CD14-positive monocyte (primary cell): ENCODE data around the gene RBSN. TPM values are rescaled to one million over a fixed set of nuclear protein-coding genes. Genes with fewer than 3 reads are reported as not detected.

ENCODE experiments used
- DNase-seq, 3 donors: peaks; one replicate each; pipeline ENCODE4 v3.0.0-alpha.2; 2011 to 2022
- H2AFZ ChIP-seq: 2 replicates; pipeline ENCODE4 v1.6.0; 2012; ENCODE audit warnings: mild to moderate bottlenecking, low read depth, low read length, inconsistent platforms; ENCODE audit not compliant: insufficient read depth, poor library complexity, severe bottlenecking
- H3K27ac ChIP-seq, 2 donors: 1 replicate in 1 of 2; 2 replicates in 1 of 2; pipeline ENCODE4 v1.5.1; 2012 to 2013; ENCODE audit warnings: low read length in 2 of 2, control low read depth in 1 of 2, inconsistent platforms in 1 of 2, low read depth in 1 of 2, mild to moderate bottlenecking in 1 of 2
- H3K27me3 ChIP-seq, 2 donors: one replicate each; pipeline versions ENCODE4 v1.6.0 to v1.6.1; 2011 to 2013; ENCODE audit warnings: low read length in 2 of 2; ENCODE audit not compliant: control insufficient read depth in 2 of 2, insufficient read depth in 2 of 2
- H3K36me3 ChIP-seq, 2 donors: replicated peaks in 1 of 2; 1 replicate in 1 of 2; 2 replicates in 1 of 2; pipeline versions ENCODE4 v1.5.1 to v1.6.1; 2012 to 2013; ENCODE audit warnings: low read length in 2 of 2, control low read depth in 1 of 2, inconsistent platforms in 1 of 2, mild to moderate bottlenecking in 1 of 2; ENCODE audit not compliant: insufficient read depth in 2 of 2, control insufficient read depth in 1 of 2
- H3K4me1 ChIP-seq, 2 donors: 1 replicate in 1 of 2; 2 replicates in 1 of 2; pipeline versions ENCODE4 v1.5.1 to v1.6.1; 2012 to 2013; ENCODE audit warnings: low read length in 2 of 2, control low read depth in 1 of 2, inconsistent platforms in 1 of 2, mild to moderate bottlenecking in 1 of 2, moderate library complexity in 1 of 2; ENCODE audit not compliant: insufficient read depth in 2 of 2, control insufficient read depth in 1 of 2
- H3K4me2 ChIP-seq: replicated peaks from 2 replicates; pipeline ENCODE3; 2012; ENCODE audit warnings: low read length, moderate library complexity, mild to moderate bottlenecking; ENCODE audit not compliant: poor library complexity, severe bottlenecking; ENCODE audit errors: extremely low read depth
- H3K4me3 ChIP-seq, 3 experiments: fragments of 200-600 bp in 1 of 3; sonication (generic) in 1 of 3; replicated peaks in 1 of 3; 1 replicate in 2 of 3; 2 replicates in 1 of 3; pipeline ENCODE4 v1.5.1; 2011 to 2013; ENCODE audit warnings: low read length in 3 of 3, mild to moderate bottlenecking in 3 of 3, control low read depth in 2 of 3, low read depth in 2 of 3, inconsistent platforms in 1 of 3, moderate library complexity in 1 of 3
- H3K79me2 ChIP-seq: 2 replicates; pipeline ENCODE4 v1.6.0; 2012; ENCODE audit warnings: mild to moderate bottlenecking, control low read depth, inconsistent platforms, low read length, moderate library complexity; ENCODE audit not compliant: insufficient read depth
- H3K9ac ChIP-seq: 2 replicates; pipeline ENCODE4 v1.6.0; 2017; ENCODE audit warnings: low read length, mild to moderate bottlenecking; ENCODE audit not compliant: insufficient read depth, poor library complexity, severe bottlenecking
- H3K9me3 ChIP-seq, 2 donors: replicated peaks in 1 of 2; 1 replicate in 1 of 2; 2 replicates in 1 of 2; pipeline versions ENCODE4 v1.5.1 to v1.6.1; 2012 to 2013; ENCODE audit warnings: low read length in 2 of 2, control low read depth in 1 of 2; ENCODE audit not compliant: control insufficient read depth in 1 of 2, insufficient read depth in 1 of 2
- H4K20me1 ChIP-seq: 2 replicates; pipeline ENCODE4 v1.6.0; 2012; ENCODE audit warnings: mild to moderate bottlenecking, low read length, control low read depth, moderate library complexity; ENCODE audit not compliant: insufficient read depth
- H3K27ac Mint-ChIP-seq, 7 donors: one replicate each; pipeline ENCODE4 v1.8.0; 2020; ENCODE audit warnings: mild to moderate bottlenecking in 7 of 7, mixed read lengths in 7 of 7, moderate library complexity in 6 of 7, inconsistent platforms in 2 of 7
- H3K27me3 Mint-ChIP-seq, 3 donors: one replicate each; pipeline ENCODE4 v1.8.0; 2021 to 2022; ENCODE audit warnings: low read depth in 3 of 3, mild to moderate bottlenecking in 3 of 3, mixed read lengths in 3 of 3, moderate library complexity in 3 of 3, inconsistent platforms in 1 of 3
- H3K36me3 Mint-ChIP-seq, 2 donors: one replicate each; pipeline ENCODE4 v1.8.0; 2020; ENCODE audit warnings: mixed read lengths in 2 of 2, inconsistent platforms in 1 of 2, mild to moderate bottlenecking in 1 of 2
- H3K4me1 Mint-ChIP-seq: one replicate; pipeline ENCODE4 v1.8.0; 2020; ENCODE audit warnings: mild to moderate bottlenecking, mixed read lengths
- H3K4me3 Mint-ChIP-seq, 2 donors: one replicate each; pipeline ENCODE4 v1.8.0; 2020; ENCODE audit warnings: mild to moderate bottlenecking in 2 of 2, mixed read lengths in 2 of 2, moderate library complexity in 1 of 2
- H3K9me3 Mint-ChIP-seq, 7 donors: one replicate each; pipeline ENCODE4 v1.8.0; 2020 to 2022; ENCODE audit warnings: mixed read lengths in 7 of 7, mild to moderate bottlenecking in 6 of 7, moderate library complexity in 6 of 7, inconsistent platforms in 2 of 7
- CTCF ChIP-seq: fragments of 200-600 bp; IDR thresholded peaks from one replicate; pipeline ENCODE4 v1.8.0; 2022; ENCODE audit warnings: antibody characterized with exemption, mild to moderate bottlenecking
- WGBS: methylation state at CpG from one replicate; pipeline ENCODE4 v1.1.5; 2013; ENCODE audit warnings: missing lambda C conversion rate; ENCODE audit not compliant: insufficient coverage; 5-methylcytosine and 5-hydroxymethylcytosine counted together
- intact Hi-C, 2 donors: fragments of 100-400 bp; cut with micrococcal nuclease; formaldehyde crosslinking; loops; one replicate each; pipeline versions ENCODE4 v1.15.0 to v1.15.1; 2023
- polyA plus RNA-seq, 3 donors: library from polyadenylated mRNA; depleted of rRNA in 1 of 3; unstranded in 2 of 3; stranded (reverse) in 1 of 3; fragments of 300-500 nt in 2 of 3; fragments of >200 nt in 1 of 3; fragmentation: Illumina TruSeq in 2 of 3; gene quantifications; 1 replicate in 2 of 3; 2 replicates in 1 of 3; pipeline ENCODE4 v1.2.3, GENCODE V29; 2012 to 2021

Gene RBSN
- polyA plus RNA-seq, 3 donors: 6.7 to 10.1 (median 8.1) TPM

GRCh38 chr3:15055019-15055557 is 43.9 kb downstream of the RBSN start:
- no peak for TF ChIP-seq CTCF
- Mint-ChIP-seq H3K4me3 (no peak overlapping the region), H3K4me1 (peaks cover 2% of the 10 kb centered on the region), H3K36me3 (peaks cover 61 to 84% of the 10 kb centered on the region in 2 donors), H3K27ac (no peak overlapping the region), H3K9me3 (peaks cover 0 to 2% (median 0%) of the 10 kb centered on the region in 7 donors), H3K27me3 (peaks cover 0 to 2% (median 0%) of the 10 kb centered on the region in 3 donors)
- DNase-seq: no peak
- H3K4me2 ChIP-seq: no peak overlapping the region
- H2AFZ ChIP-seq: no peak overlapping the region
- no peak overlapping the region for H3K9ac ChIP-seq
- intact Hi-C loops: no loop called here
- H4K20me1 ChIP-seq: peaks cover 35% of the 10 kb centered on the region
- H3K27me3 ChIP-seq: no peaks in the 10 kb centered on the region
- H3K36me3 ChIP-seq: peaks cover 58 to 80% of the 10 kb centered on the region in 2 donors
- no peaks in the 10 kb centered on the region for H3K4me1 ChIP-seq
- no peak overlapping the region for H3K4me3 ChIP-seq
- WGBS: no CpG with 5 or more reads among the region's 8 CpGs
- H3K9me3 ChIP-seq: no peaks in the 10 kb centered on the region
- no peak overlapping the region for H3K27ac ChIP-seq
- peaks cover 32% of the 10 kb centered on the region for H3K79me2 ChIP-seq

- Mint-ChIP-seq H3K4me3 (no peak overlapping the region), H3K4me1 (peaks cover 2% of the 10 kb centered on the region), H3K27ac (peak overlapping the region in 1 of 7 donors; percentile 73), H3K36me3 (peaks cover 66 to 84% of the 10 kb centered on the region in 2 donors), H3K27me3 (no peaks in the 10 kb centered on the region), H3K9me3 (peaks cover 0 to 2% (median 0%) of the 10 kb centered on the region in 7 donors)
- no peaks in the 10 kb centered on the region for H3K9me3 ChIP-seq
- DNase-seq: no peak
- H2AFZ ChIP-seq: no peak overlapping the region
- H3K79me2 ChIP-seq: peaks cover 28% of the 10 kb centered on the region
- H3K4me1 ChIP-seq: no peaks in the 10 kb centered on the region
- 100% methylated on average over 1 of the region's 4 CpGs for WGBS
- intact Hi-C loops: no loop called here
- peaks cover 63 to 82% of the 10 kb centered on the region in 2 donors for H3K36me3 ChIP-seq
- H3K4me2 ChIP-seq: no peak overlapping the region
- no peak overlapping the region for H3K4me3 ChIP-seq
- TF ChIP-seq CTCF: no peak
- no peak overlapping the region for H3K9ac ChIP-seq
- no peaks in the 10 kb centered on the region for H3K27me3 ChIP-seq
- peaks cover 44% of the 10 kb centered on the region for H4K20me1 ChIP-seq
- H3K27ac ChIP-seq: no peak overlapping the region
These were observed 45.4 kb downstream of the RBSN start for GRCh38 chr3:15053541-15053940.
